Subcutaneous abdominal adipose tissue (tissue), 5 donors: ENCODE measurements around the gene PTPRM.

Source experiments
- H3K27ac ChIP-seq: one replicate; pipeline ENCODE4 v1.7.0; 2013; ENCODE audit warnings: low read depth, mild to moderate bottlenecking, inconsistent platforms, low read length, moderate library complexity
- H3K27me3 ChIP-seq, 5 donors: one replicate each; pipeline ENCODE4 v1.7.0; 2013; ENCODE audit warnings: low read length in 5 of 5, inconsistent platforms in 1 of 5; ENCODE audit not compliant: control insufficient read depth in 5 of 5, insufficient read depth in 4 of 5
- H3K36me3 ChIP-seq, 5 donors: one replicate each; pipeline ENCODE4 v1.7.0; 2013; ENCODE audit warnings: low read length in 5 of 5; ENCODE audit not compliant: control insufficient read depth in 5 of 5, insufficient read depth in 5 of 5
- H3K4me1 ChIP-seq, 5 donors: one replicate each; pipeline ENCODE4 v1.7.0; 2013; ENCODE audit warnings: low read length in 5 of 5, mild to moderate bottlenecking in 3 of 5, moderate library complexity in 1 of 5; ENCODE audit not compliant: control insufficient read depth in 5 of 5, insufficient read depth in 5 of 5
- H3K4me3 ChIP-seq, 5 donors: one replicate each; pipeline ENCODE4 v1.7.0; 2013; ENCODE audit warnings: low read length in 5 of 5, low read depth in 1 of 5
- H3K9ac ChIP-seq, 5 donors: one replicate each; pipeline ENCODE4 v1.7.0; 2013; ENCODE audit warnings: low read length in 5 of 5, mild to moderate bottlenecking in 4 of 5, moderate library complexity in 3 of 5
- H3K9me3 ChIP-seq, 5 donors: one replicate each; pipeline ENCODE4 v1.7.0; 2013; ENCODE audit warnings: low read length in 5 of 5; ENCODE audit not compliant: control insufficient read depth in 5 of 5
- donor health status: healthy.
- donor health status: healthy.
- donor health status: healthy.
- donor health status: healthy.
- donor health status: healthy.

PTPRM gene

DNA sequence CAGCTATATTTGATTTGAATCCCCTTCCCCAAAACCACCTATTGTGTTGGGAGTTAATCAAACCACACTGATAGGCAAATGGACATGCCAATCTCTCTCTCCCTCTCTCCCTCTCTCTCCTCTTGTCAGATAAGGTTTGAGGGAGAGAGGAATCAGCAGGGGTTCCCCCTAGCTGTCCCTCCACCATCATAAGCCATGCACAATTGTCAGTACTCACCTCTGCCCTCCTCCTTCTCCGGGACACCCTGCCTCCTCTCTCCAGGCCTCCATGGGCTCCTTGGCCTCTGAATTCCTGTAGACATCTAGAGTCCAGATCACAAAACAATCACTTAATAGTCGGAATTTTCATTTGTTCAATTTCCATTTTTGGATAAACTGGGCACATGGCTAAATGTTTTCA is 798.4 kb downstream of the PTPRM start:
- peaks cover 0 to 12% (median 11%) of the 10 kb centered on the region in 5 donors for H3K4me1 ChIP-seq
- peaks cover 0 to 4% (median 2%) of the 10 kb centered on the region in 5 donors for H3K36me3 ChIP-seq
- H3K9me3 ChIP-seq = no peaks in the 10 kb centered on the region
- H3K4me3 ChIP-seq = no peak overlapping the region
- H3K9ac ChIP-seq = no peak overlapping the region
- no peak overlapping the region for H3K27ac ChIP-seq
- no peaks in the 10 kb centered on the region for H3K27me3 ChIP-seq

- Histone ChIP-seq H3K27me3 (no peaks in the 10 kb centered on the region), H3K4me3 (no peak overlapping the region), H3K27ac (no peak overlapping the region), H3K36me3 (peaks cover 0 to 4% (median 3%) of the 10 kb centered on the region in 5 donors), H3K9me3 (no peaks in the 10 kb centered on the region), H3K9ac (no peak overlapping the region), H3K4me1 (peaks cover 0 to 12% (median 11%) of the 10 kb centered on the region in 5 donors)
These were observed 799.0 kb downstream of the PTPRM start for GRCh38 chr18:8366070-8366469.

- H3K27me3 ChIP-seq = no peaks in the 10 kb centered on the region
- H3K9ac ChIP-seq = peak overlapping the region in 1 of 5 donors; percentile 41
- no peaks in the 10 kb centered on the region for H3K9me3 ChIP-seq
- peaks cover 4 to 8% (median 8%) of the 10 kb centered on the region in 5 donors for H3K36me3 ChIP-seq
- no peak overlapping the region for H3K27ac ChIP-seq
- peaks cover 0 to 12% (median 11%) of the 10 kb centered on the region in 5 donors for H3K4me1 ChIP-seq
- peak overlapping the region in 4 of 5 donors; percentile 26 to 59 (median 46) for H3K4me3 ChIP-seq
These were observed 799.5 kb downstream of the PTPRM start for GRCh38 chr18:8366656-8367055.

DNA sequence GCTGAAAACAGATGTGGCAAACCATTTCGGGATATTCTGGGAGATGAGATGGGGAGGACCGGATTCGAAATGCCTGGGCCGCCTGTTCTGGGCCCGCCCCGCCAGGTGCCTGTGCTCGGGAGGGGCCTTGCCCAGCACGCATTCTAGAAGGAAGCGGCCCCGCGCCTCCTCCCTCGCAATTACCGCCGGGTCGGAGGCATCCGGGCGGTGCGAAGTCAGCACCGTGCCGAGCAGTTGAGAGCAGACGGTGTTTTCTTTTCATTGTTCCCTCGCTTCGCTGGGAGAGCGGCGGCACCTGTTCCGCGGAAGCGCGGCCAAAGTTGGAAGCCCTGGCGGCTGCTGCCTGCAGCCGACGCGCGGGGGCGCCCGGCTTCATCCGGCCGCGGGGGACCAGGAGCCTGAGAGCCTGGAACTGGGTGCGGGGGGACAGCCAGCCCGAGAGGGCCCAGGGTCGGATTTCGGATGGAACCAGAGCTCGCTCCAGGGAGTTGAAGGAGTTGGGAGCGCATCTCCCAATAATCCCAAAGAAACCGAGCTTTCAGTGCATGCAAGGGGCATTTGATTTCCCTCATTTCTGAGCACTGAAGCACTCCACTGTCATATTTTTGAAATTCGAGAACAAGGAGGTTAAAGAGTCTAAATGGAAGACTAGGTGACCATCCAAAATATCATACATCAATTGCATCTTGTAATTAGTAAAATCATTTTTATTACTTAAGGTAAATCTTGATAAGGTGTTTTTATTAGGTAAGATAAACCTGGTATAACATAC is 800.3 kb downstream of the PTPRM start:
- H3K27me3 ChIP-seq = no peaks in the 10 kb centered on the region
- no peaks in the 10 kb centered on the region for H3K9me3 ChIP-seq
- H3K36me3 ChIP-seq = peaks cover 5 to 9% (median 5%) of the 10 kb centered on the region in 5 donors
- H3K27ac ChIP-seq = no peak overlapping the region
- H3K4me3 ChIP-seq = peak overlapping the region; percentile 26 to 59 (median 47)
- H3K4me1 ChIP-seq = peaks cover 0 to 12% (median 11%) of the 10 kb centered on the region in 5 donors
- H3K9ac ChIP-seq = peak overlapping the region in 3 of 5 donors; percentile 21 to 41 (median 26)

DNA sequence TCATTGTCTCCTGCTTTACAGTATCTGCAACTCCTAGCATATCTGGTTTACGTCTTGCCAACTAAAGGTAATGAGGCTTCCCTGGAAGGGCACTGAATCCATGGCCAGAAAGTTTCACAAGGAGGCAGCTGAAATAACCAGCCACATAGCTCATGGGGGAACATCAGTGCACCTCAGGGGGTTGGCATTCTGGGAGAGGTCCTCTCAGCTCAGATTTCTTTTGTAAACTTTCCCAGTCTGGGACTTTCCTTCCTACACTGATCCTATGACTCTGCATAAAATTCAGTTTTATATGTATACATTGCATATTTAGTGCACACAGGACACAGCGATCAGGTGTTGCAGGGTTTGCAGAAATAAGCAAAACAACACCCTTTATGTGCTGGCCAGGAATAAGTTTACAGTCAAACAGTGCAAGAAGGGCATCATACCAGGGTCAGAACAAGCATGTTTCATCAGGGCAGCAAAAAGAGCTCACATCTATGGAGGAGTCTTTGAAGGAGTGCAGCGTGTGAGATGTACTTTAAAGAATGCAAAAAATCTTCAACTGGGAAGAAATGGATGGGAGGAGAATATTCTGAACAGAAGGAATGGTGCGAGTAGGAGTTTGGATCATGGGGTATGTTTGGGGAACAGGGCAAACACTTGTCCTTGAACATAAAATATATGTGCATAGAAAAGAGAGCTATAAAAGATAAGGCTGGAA is 801.5 kb downstream of the PTPRM start:
- Histone ChIP-seq H3K27me3 (no peaks in the 10 kb centered on the region), H3K9me3 (no peaks in the 10 kb centered on the region), H3K27ac (no peak overlapping the region), H3K4me1 (peaks cover 0 to 12% (median 11%) of the 10 kb centered on the region in 5 donors), H3K36me3 (peaks cover 5 to 14% (median 8%) of the 10 kb centered on the region in 5 donors), H3K4me3 (no peak overlapping the region), H3K9ac (no peak overlapping the region)

GRCh38 chr18:8373486-8373885 is 806.4 kb downstream of the PTPRM start:
- H3K4me1 ChIP-seq = peaks cover 0 to under 1% (median 0%) of the 10 kb centered on the region in 5 donors
- H3K4me3 ChIP-seq = no peak overlapping the region
- no peak overlapping the region for H3K27ac ChIP-seq
- H3K9ac ChIP-seq = no peak overlapping the region
- H3K36me3 ChIP-seq = peaks cover 14 to 33% (median 25%) of the 10 kb centered on the region in 5 donors
- no peaks in the 10 kb centered on the region for H3K27me3 ChIP-seq
- H3K9me3 ChIP-seq = no peaks in the 10 kb centered on the region

DNA sequence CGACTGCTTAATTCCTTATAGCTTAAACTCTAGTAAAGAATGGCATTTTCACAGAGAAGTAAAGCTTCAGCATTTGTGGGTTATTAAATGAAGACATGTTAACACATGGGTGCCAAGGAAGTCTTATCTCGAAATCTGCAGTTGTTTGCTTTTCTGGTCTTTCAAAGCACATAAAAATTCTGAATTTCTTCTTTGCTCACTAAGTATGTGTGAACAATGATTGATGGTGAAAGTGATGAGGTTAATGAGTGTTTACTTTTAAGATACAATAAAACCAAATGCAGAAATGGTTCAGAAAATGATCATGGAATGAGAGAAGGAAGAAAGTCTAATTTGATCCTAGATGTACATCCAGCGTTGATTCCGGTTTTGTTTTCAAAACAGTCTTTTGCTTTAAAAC is 807.6 kb downstream of the PTPRM start:
- Histone ChIP-seq H3K9ac (no peak overlapping the region), H3K27ac (no peak overlapping the region), H3K4me3 (no peak overlapping the region), H3K4me1 (peaks cover 0 to 12% (median 0%) of the 10 kb centered on the region in 5 donors), H3K27me3 (no peaks in the 10 kb centered on the region), H3K36me3 (peaks cover 16 to 45% (median 32%) of the 10 kb centered on the region in 5 donors), H3K9me3 (no peaks in the 10 kb centered on the region)

DNA sequence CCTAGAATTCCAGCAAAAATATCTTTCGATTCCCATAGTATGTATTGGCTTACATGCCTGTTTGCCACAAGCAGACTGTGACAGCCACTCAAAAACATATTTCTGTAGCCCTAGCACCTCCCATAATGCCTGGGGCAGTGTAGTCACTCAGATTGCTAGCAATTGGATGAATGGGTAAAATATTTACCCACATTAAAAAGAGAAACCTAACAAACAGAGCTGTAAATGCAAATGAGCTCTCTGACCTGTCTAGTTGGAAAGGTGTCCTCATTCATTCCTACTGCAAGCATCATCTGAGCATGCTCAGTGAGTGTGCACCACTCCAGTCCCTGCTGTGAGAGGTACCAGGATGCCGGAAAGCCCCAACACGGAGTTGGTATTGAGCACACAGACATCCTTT is 808.1 kb downstream of the PTPRM start:
- Histone ChIP-seq H3K4me3 (no peak overlapping the region), H3K27me3 (no peaks in the 10 kb centered on the region), H3K27ac (no peak overlapping the region), H3K9me3 (no peaks in the 10 kb centered on the region), H3K36me3 (peaks cover 21 to 49% (median 35%) of the 10 kb centered on the region in 5 donors), H3K9ac (no peak overlapping the region), H3K4me1 (peaks cover 0 to 13% (median 0%) of the 10 kb centered on the region in 5 donors)

DNA sequence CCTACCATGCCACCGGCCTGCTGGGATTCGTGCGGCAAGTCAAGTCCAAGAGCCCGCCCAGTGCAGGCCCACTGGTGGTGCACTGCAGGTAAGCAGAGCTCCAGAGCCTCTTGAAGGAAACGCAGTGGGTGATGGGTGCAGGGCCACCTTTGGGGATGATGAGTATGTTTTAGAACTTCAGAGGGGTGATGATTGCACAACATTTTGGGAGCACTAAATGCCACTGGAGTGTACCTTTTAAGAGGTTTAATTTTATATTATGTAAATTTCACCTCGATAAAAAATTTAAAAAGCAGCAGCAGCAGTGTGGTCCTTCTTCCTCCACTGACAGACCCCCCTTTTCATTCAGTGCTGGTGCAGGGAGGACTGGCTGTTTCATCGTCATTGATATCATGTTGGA is 809.0 kb downstream of the PTPRM start:
- Histone ChIP-seq H3K27me3 (no peaks in the 10 kb centered on the region), H3K9me3 (no peaks in the 10 kb centered on the region), H3K4me1 (peaks cover 0 to 13% (median 0%) of the 10 kb centered on the region in 5 donors), H3K27ac (no peak overlapping the region), H3K9ac (no peak overlapping the region), H3K36me3 (peaks cover 18 to 55% (median 41%) of the 10 kb centered on the region in 5 donors), H3K4me3 (no peak overlapping the region)
